HEK293T (cell line): Measurements from ENCODE around the gene PPRC1.

Experiments used
- CTCF ChIA-PET: fragments of 350-600 bp; formaldehyde crosslinking; extraction: SDS; loops from one replicate; lab custom pipeline; 2021; ENCODE audit warnings: antibody characterized with exemption, inconsistent platforms; lab: Yijun Ruan, JAX
- POLR2A ChIA-PET: fragments of 350-600 bp; formaldehyde crosslinking; extraction: SDS; loops from one replicate; lab custom pipeline; 2020; ENCODE audit warnings: antibody characterized with exemption, inconsistent platforms; lab: Yijun Ruan, JAX
- DNase-seq: peaks from one replicate; pipeline ENCODE4 v3.0.0; 2012; ENCODE audit warnings: mixed read lengths; ENCODE audit errors: extremely low spot score
- ARNT ChIP-seq: fragments of 450-650 bp; IDR thresholded peaks from 2 replicates; pipeline ENCODE4 v1.6.1; 2017; ENCODE audit warnings: mild to moderate bottlenecking
- BHLHE40 ChIP-seq: fragments of 450-650 bp; IDR thresholded peaks from 2 replicates; pipeline ENCODE4 v1.6.1; 2016; ENCODE audit warnings: mild to moderate bottlenecking, moderate library complexity, borderline replicate concordance
- CTBP1 ChIP-seq: fragments of 450-650 bp; IDR thresholded peaks from 2 replicates; pipeline ENCODE4 v1.6.1; 2016; ENCODE audit warnings: borderline replicate concordance
- ELF4 ChIP-seq: fragments of 450-650 bp; IDR thresholded peaks from 2 replicates; pipeline ENCODE4 v1.6.1; 2017; ENCODE audit warnings: antibody characterized with exemption
- FOXA1 ChIP-seq: fragments of 450-650 bp; IDR thresholded peaks from 2 replicates; pipeline ENCODE4 v1.6.1; 2016; ENCODE audit warnings: mild to moderate bottlenecking
- FOXK2 ChIP-seq: fragments of 450-650 bp; IDR thresholded peaks from 2 replicates; pipeline ENCODE4 v1.6.1; 2016; ENCODE audit warnings: mild to moderate bottlenecking
- FOXM1 ChIP-seq: fragments of 450-650 bp; IDR thresholded peaks from 2 replicates; pipeline ENCODE4 v1.6.1; 2017; ENCODE audit warnings: mild to moderate bottlenecking, borderline replicate concordance
- HDGF ChIP-seq: fragments of 450-650 bp; IDR thresholded peaks from 2 replicates; pipeline ENCODE4 v1.6.1; 2017; ENCODE audit warnings: antibody characterized with exemption, borderline replicate concordance
- L3MBTL2 ChIP-seq: fragments of 450-650 bp; conservative IDR thresholded peaks from 2 replicates; pipeline ENCODE4 v1.6.1; 2016; ENCODE audit warnings: mild to moderate bottlenecking
- LEF1 ChIP-seq: fragments of 450-650 bp; IDR thresholded peaks from 2 replicates; pipeline ENCODE4 v1.6.1; 2017; ENCODE audit warnings: mild to moderate bottlenecking, borderline replicate concordance
- NFRKB ChIP-seq: fragments of 450-650 bp; IDR thresholded peaks from 2 replicates; pipeline ENCODE4 v1.6.1; 2016; ENCODE audit warnings: mild to moderate bottlenecking, moderate library complexity
- PKNOX1 ChIP-seq: fragments of 450-650 bp; IDR thresholded peaks from 2 replicates; pipeline ENCODE4 v1.6.1; 2016
- SP1 ChIP-seq: fragments of 450-650 bp; IDR thresholded peaks from 2 replicates; pipeline ENCODE4 v1.6.1; 2017
- SUZ12 ChIP-seq: fragments of 450-650 bp; IDR thresholded peaks from 2 replicates; pipeline ENCODE4 v1.6.1; 2016; ENCODE audit warnings: mild to moderate bottlenecking
- TARDBP ChIP-seq: fragments of 450-650 bp; IDR thresholded peaks from 2 replicates; pipeline ENCODE4 v1.6.1; 2016
- ZNF384 ChIP-seq: fragments of 450-650 bp; IDR thresholded peaks from 2 replicates; pipeline ENCODE4 v1.6.1; 2016

PPRC1 gene

DNA sequence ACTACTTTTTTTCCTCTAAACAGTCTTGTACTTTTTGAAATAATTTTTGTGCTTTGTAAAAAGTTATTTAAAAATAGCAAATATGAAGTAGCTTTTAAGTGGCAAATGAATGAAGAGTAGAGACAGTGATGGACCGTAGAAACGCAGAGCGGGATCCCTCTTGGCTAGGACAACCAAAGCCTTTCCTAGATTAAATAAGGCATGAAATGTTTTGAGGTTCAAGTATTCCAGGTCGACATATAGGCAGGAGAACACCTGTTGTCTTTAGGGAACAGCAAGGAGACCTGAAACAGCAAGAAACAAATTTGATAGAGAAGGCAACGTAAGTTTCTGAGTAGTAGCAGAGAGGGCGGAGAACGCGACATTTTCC is 662 bp upstream of the PPRC1 start:
- ChIA-PET POLR2A (interaction anchor here (0.6 to 2.0 kb wide), 4 partner anchors 17 to 29 kb away, joined by 3 to 5 read pairs (median 4); partner anchors contain the start of gene NOLC1), CTCF (interaction anchor here (0.6 to 1.6 kb wide), 8 partner anchors 9 to 366 kb away, joined by 3 to 6 read pairs (median 4); no protein-coding TSS in a partner anchor)
- DNase-seq = no peak
- TF ChIP-seq BHLHE40 (no peak), PKNOX1 (no peak), NFRKB (no peak), SP1 (no peak), FOXK2 (no peak), LEF1 (no peak), SUZ12 (no peak), ZNF384 (no peak), FOXA1 (no peak), FOXM1 (no peak), ELF4 (no peak), HDGF (no peak), ARNT (no peak), CTBP1 (no peak), L3MBTL2 (no peak)

DNA sequence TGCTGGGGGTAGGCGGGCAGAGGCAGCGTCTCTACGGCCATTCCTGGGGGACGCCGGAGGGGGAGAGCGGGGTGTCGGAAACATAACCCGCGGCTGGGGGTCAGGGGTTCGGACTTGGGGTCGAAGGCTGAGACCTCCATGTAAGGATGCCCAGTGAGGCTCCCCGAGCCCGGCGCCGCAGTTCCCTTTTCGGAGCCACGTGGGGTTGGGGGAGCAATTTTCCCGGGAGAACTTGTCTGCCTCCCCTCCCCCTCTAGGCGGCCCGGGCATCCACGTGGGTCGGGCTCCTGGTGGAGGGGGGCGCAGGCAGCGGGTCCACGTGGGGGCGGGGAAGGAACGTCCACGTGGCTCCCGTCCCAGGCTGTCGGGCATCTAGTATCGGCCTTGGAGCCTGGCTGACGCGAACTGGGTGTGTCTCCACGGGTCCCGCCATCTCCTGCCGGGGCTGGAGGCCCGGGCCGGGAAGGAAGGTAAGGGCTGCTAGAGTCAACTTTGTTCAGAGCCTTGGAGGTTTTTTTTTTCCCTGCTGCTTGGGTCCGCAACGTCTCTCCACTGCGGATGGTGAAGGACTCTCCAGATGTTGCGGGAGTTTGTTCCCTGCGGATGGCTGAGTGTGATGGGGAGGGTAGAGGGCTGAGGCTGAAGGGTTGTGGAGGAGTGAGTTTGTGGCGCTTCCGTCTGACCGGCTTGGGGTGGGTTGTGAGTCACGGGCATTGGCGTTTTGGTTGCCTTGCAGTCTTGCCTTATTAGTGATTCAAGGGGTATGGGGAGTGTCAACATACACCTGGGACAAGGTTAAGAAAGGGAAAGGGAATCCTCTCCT is 744 bp downstream of the PPRC1 start:
- ChIA-PET CTCF (no interaction called here), POLR2A (interaction anchor here (2.1 kb wide), 1 partner anchor 18 kb away, joined by 7 read pairs; the partner anchor contains the start of gene NOLC1)
- peak; percentile 81 for DNase-seq
- TF ChIP-seq PKNOX1 (no peak), NFRKB (peak; percentile 4; the same call in 1 of the 2 replicates), L3MBTL2 (peak; percentile 69)

DNA sequence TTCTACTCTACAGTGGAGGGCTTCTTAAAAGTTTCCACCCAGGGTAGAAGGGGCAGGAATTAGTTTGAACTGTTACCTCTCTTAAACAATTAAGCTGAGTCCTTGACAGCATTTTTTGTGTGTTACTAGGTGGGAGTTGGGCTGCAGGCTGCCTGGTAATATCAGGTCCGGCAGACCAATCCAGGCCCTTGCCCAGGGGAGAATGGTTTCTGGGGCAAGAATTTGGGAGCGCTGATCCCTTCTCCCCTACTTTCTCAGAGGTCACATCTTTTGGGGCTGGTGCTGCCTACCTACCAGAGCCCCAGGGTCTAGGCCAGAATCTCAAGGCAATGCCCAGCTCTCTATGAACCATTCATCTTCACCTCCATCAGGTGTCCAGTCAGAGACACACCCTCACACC is 1.6 kb downstream of the PPRC1 start:
- TF ChIP-seq SUZ12 (no peak), ELF4 (no peak), LEF1 (no peak), FOXM1 (no peak), ARNT (no peak), ZNF384 (no peak), FOXK2 (no peak), NFRKB (no peak), FOXA1 (no peak), HDGF (no peak), SP1 (no peak), BHLHE40 (no peak), TARDBP (no peak), PKNOX1 (no peak), CTBP1 (no peak), L3MBTL2 (no peak)
- CTCF ChIA-PET = no interaction called here
- no peak for DNase-seq
- POLR2A ChIA-PET = interaction anchor here (1.0 to 2.1 kb wide), 4 partner anchors 9 to 17 kb away, joined by 3 to 7 read pairs (median 4); partner anchors contain the start of gene NOLC1

- DNase-seq = no peak
- no peak for TF ChIP-seq BHLHE40
- no peak for TF ChIP-seq FOXK2
- TF ChIP-seq TARDBP = no peak
- TF ChIP-seq PKNOX1 = no peak
- no peak for TF ChIP-seq NFRKB
- TF ChIP-seq ARNT = no peak
- no peak for TF ChIP-seq HDGF
- no peak for TF ChIP-seq CTBP1
- TF ChIP-seq L3MBTL2 = no peak
- TF ChIP-seq SUZ12 = no peak
- no peak for TF ChIP-seq LEF1
- no peak for TF ChIP-seq SP1
- TF ChIP-seq FOXA1 = no peak
- TF ChIP-seq FOXM1 = no peak
- no peak for TF ChIP-seq ZNF384
- no peak for TF ChIP-seq ELF4
- ChIA-PET CTCF (no interaction called here), POLR2A (interaction anchor here (1.4 to 2.1 kb wide), 3 partner anchors 10 to 16 kb away, joined by 3 to 7 read pairs (median 7); partner anchors contain the start of gene NOLC1)
These were observed 3.2 kb downstream of the PPRC1 start for GRCh38 chr10:102135956-102136526.
